BJ (cell line): ENCODE measurements around the gene TMOD1. TPM values are rescaled to one million over a fixed set of nuclear protein-coding genes. Genes with fewer than 3 reads are reported as not detected.
"Not testable (repeated sequence)": the region's sequence is repeated elsewhere in the genome, so short reads cannot be mapped to it uniquely, and the experiment has no call there.

Experiments used
- CTCF ChIA-PET: fragments of 350-600 bp; formaldehyde crosslinking; extraction: SDS; loops from one replicate; lab custom pipeline; 2021; ENCODE audit warnings: antibody characterized with exemption, inconsistent platforms; lab: Yijun Ruan, JAX
- POLR2A ChIA-PET: fragments of 300-600 bp; sonication (Branson Sonifier 250); formaldehyde crosslinking; extraction: SDS; loops from one replicate; lab custom pipeline; 2021; ENCODE audit warnings: antibody characterized with exemption; lab: Charles Lee
- DNase-seq: peaks from one replicate; pipeline ENCODE4 v3.0.0-alpha.2; 2011; ENCODE audit warnings: low read depth
- H3K27me3 ChIP-seq: 2 replicates; pipeline ENCODE4 v1.6.0; 2011; ENCODE audit warnings: low read length; ENCODE audit not compliant: control insufficient read depth, insufficient read depth
- H3K36me3 ChIP-seq: 2 replicates; pipeline ENCODE4 v1.5.1; 2011; ENCODE audit warnings: low read length; ENCODE audit not compliant: control insufficient read depth, insufficient read depth
- H3K4me3 ChIP-seq: 2 replicates; pipeline ENCODE4 v1.5.1; 2011; ENCODE audit warnings: low read depth, mild to moderate bottlenecking, control low read depth, low read length
- CTCF ChIP-seq: IDR thresholded peaks from 2 replicates; pipeline ENCODE4 v1.5.1; 2011; ENCODE audit warnings: low read depth, mild to moderate bottlenecking, control low read depth, inconsistent platforms, low read length, moderate library complexity; ENCODE audit not compliant: insufficient read depth
- polyA minus RNA-seq: library from RNA; depleted of rRNA, polyadenylated mRNA; stranded (reverse); fragments of >200 nt; gene quantifications from 2 replicates; pipeline ENCODE4 v1.2.3, GENCODE V29; 2011; rRNA and poly(A)+ RNA removed
- polyA plus RNA-seq: library from polyadenylated mRNA; depleted of rRNA; stranded (reverse); fragments of >200 nt; gene quantifications from 2 replicates; pipeline ENCODE4 v1.2.3, GENCODE V29; 2011; rRNA removed

The TMOD1 gene
- 0.06 and 0.15 TPM in 2 replicates for polyA plus RNA-seq
- 0.14 and 0.31 TPM in 2 replicates for polyA minus RNA-seq

DNA sequence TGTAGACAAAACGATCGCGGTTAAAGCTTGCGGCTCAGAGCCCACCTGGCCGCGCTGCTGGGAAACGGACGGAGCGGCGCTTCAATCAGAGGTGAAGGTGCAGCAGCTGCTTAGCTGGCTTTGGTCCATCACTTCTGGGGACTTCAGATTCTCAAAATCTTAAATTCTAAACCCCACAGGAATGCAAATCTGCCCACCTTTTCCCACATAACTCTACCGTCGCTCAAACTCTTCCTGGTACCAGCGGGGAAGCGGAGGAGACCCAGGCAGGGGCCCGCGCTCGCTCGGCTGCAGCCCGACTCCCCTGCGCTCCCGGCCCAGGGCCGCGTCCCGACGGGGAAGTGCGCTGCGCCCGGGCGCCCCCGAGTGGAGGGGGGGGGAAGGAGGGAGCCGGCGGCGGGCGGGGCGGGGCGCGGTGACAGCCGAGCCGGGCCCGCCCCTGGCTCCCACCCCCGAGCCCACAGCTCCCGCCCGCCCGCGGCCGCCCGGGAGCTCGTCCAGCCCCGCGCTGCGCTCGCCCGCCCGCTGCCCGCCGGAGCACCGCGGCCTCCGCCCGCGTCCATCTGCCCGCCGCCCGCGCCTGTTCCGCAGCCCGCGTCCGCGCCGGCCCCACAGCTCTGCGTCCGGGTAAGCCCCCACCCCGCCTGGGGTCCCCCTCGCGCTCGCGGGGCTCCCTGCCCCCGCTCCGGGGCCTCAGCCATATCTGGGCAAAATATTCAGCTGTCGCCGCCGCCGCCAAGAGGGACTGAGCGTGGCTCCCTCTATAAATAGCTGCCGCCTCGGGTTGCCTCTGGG, at the start of gene TMOD1:
TSS of gene TMOD1 (plus strand) at position 490 of the 795 bp plus-strand sequence. CDS start 22,523 bp downstream, outside the sequence.
- H3K4me3 ChIP-seq, result peak within 1 kb of the TSS; percentile 42
- CTCF ChIA-PET, result interaction anchor here (1.2 to 3.9 kb wide), 5 partner anchors 14 to 114 kb away, joined by 3 to 21 read pairs (median 3); no protein-coding TSS in a partner anchor
- peaks cover 41% of the 10 kb centered on the region for H3K27me3 ChIP-seq
- DNase-seq, result no peak
- POLR2A ChIA-PET, result no interaction called here
- no peak for TF ChIP-seq CTCF
- no peaks in the 10 kb centered on the region for H3K36me3 ChIP-seq

DNA sequence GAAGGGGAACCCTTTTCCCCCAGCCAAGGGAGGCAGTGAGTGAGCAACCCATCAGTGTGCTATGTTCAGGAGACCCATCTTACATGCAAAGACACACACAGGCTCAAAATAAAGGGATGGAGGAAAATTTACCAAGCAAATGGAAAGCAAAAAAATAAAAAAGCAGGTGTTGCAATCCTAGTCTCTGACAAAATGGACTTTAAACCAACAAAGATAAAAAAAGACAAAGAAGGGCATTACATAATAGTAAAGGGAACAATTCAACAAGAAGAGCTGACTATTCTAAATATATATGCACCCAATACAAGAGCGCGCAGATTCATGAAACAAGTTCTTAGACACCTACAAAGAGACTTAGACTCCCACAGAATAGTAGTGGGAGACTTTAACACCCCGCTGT, 47.9 kb upstream of the TMOD1 start:
- CTCF ChIA-PET, result interaction anchor here (1.9 kb wide), 1 partner anchor 15 kb away, joined by 5 read pairs; no protein-coding TSS in a partner anchor
- H3K36me3 ChIP-seq, POLR2A ChIA-PET, H3K4me3 ChIP-seq, DNase-seq, H3K27me3 ChIP-seq: not testable (repeated sequence)

DNA sequence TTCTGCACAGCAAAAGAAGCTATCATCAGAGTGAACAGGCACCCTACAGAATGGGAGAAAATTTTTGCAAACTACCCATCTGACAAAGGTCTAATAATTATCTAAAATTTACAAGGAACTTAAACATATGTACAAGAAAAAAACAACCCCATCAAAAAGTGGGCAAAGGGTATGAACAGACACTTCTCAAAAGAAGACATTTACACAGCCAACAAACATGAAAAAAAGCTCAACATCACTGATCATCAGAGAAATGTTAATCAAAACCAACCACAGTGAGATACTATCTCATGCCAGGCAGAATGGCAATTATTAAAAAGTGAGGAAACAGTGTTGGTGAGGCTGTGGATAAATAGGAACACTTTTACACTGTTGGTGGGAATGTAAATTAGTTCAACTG, 44.6 kb upstream of the TMOD1 start:
- DNase-seq, H3K4me3 ChIP-seq, H3K27me3 ChIP-seq, H3K36me3 ChIP-seq, POLR2A ChIA-PET, CTCF ChIA-PET: not testable (repeated sequence)

- no peaks in the 10 kb centered on the region; the same call in 1 of the 2 replicates for H3K36me3 ChIP-seq
- no peaks in the 10 kb centered on the region for H3K27me3 ChIP-seq
- ChIA-PET POLR2A (interaction anchor here (0.5 kb wide), 1 partner anchor 699 kb away, joined by 6 read pairs; no protein-coding TSS in a partner anchor), CTCF (interaction anchor here (0.9 to 1.6 kb wide), 5 partner anchors 10 to 156 kb away, joined by 3 to 7 read pairs (median 5); partner anchors contain the start of gene TDRD7)
- DNase-seq, result no peak
- no peak for TF ChIP-seq CTCF
- H3K4me3 ChIP-seq, result no peak overlapping the region
Measured at GRCh38 chr9:97459326-97459725, 42.1 kb upstream of the TMOD1 start.

DNA sequence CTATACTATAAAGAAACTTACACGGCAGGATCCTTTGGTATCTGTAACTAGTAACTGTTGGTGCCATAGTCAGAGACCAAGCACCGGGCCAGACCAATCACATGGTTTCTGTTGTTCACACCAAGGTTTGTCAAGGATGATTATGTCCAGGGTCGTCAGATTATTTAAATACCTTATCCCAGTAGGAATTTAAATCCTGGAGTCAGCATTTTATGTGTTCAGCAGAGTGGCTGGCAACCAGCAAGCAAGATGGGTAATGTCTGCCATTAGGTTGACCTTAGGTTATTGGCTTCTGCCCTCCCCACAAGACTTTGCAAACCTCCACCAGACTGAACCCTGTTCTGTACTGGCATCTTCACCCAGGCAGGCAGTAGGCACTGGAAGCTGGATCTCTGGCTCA, 39.3 kb upstream of the TMOD1 start:
- DNase-seq, result no peak
- Histone ChIP-seq H3K27me3 (no peaks in the 10 kb centered on the region), H3K36me3 (no peaks in the 10 kb centered on the region; the same call in 1 of the 2 replicates), H3K4me3 (no peak overlapping the region)
- no peak for TF ChIP-seq CTCF
- POLR2A ChIA-PET, result no interaction called here
- CTCF ChIA-PET, result interaction anchor here (1.2 to 2.6 kb wide), 2 partner anchors 136 to 154 kb away, joined by 7 to 14 read pairs; no protein-coding TSS in a partner anchor

- DNase-seq, result no peak
- ChIA-PET POLR2A (no interaction called here), CTCF (interaction anchor here (1.1 to 2.6 kb wide), 2 partner anchors 136 to 152 kb away, joined by 3 to 14 read pairs; no protein-coding TSS in a partner anchor)
- Histone ChIP-seq H3K4me3 (no peak overlapping the region), H3K36me3 (no peaks in the 10 kb centered on the region; the same call in 1 of the 2 replicates), H3K27me3 (no peaks in the 10 kb centered on the region)
- no peak for TF ChIP-seq CTCF
Measured at GRCh38 chr9:97462914-97463313, 38.6 kb upstream of the TMOD1 start.
